Uterus (tissue), 4 donors: ENCODE measurements around the gene PPP2CA. TPM values are rescaled to one million over a fixed set of nuclear protein-coding genes. Genes with fewer than 3 reads are reported as not detected.

Experiments
- DNase-seq, 2 donors: peaks; one replicate each; pipeline ENCODE4 v3.0.0-alpha.2; 2019 to 2020
- H3K27ac ChIP-seq, 2 donors: fragments of 200-600 bp; sonication (generic); 1 replicate in 1 of 2; 2 replicates in 1 of 2; pipeline ENCODE4 v1.5.1; 2016 to 2018
- H3K27me3 ChIP-seq, 2 donors: fragments of 200-600 bp; sonication (generic); one replicate each; pipeline ENCODE4 v1.5.1; 2018 to 2019; ENCODE audit warnings: control low read depth in 1 of 2
- H3K36me3 ChIP-seq, 2 donors: fragments of 200-600 bp; sonication (generic); one replicate each; pipeline ENCODE4 v1.5.1; 2019; ENCODE audit warnings: control low read depth in 1 of 2
- H3K4me1 ChIP-seq, 2 donors: fragments of 200-600 bp; sonication (generic); one replicate each; pipeline ENCODE4 v1.5.1; 2018 to 2019; ENCODE audit warnings: control low read depth in 1 of 2
- H3K4me3 ChIP-seq, 2 donors: fragments of 200-600 bp; sonication (generic); 1 replicate in 1 of 2; 2 replicates in 1 of 2; pipeline ENCODE4 v1.5.1; 2018 to 2019; ENCODE audit warnings: mild to moderate bottlenecking in 1 of 2
- H3K9me3 ChIP-seq, 2 donors: fragments of 200-600 bp; sonication (generic); one replicate each; pipeline ENCODE4 v1.5.1; 2019; ENCODE audit warnings: control low read depth in 1 of 2
- CTCF ChIP-seq, 4 experiments: fragments of 200-600 bp in 2 of 4; fragments of 450-650 bp in 2 of 4; sonication (generic) in 2 of 4; IDR thresholded peaks; one replicate each; pipeline ENCODE4 v1.5.1; 2016 to 2019; ENCODE audit warnings: antibody characterized with exemption in 4 of 4, mild to moderate bottlenecking in 2 of 4, moderate library complexity in 1 of 4
- POLR2A ChIP-seq, 2 donors: fragments of 450-650 bp; IDR thresholded peaks; one replicate each; pipeline ENCODE4 v1.6.1; 2016; ENCODE audit warnings: antibody characterized with exemption in 2 of 2, mild to moderate bottlenecking in 1 of 2, moderate library complexity in 1 of 2
- intact Hi-C: fragments of 100-400 bp; cut with DNase I; formaldehyde crosslinking; loops from one replicate; pipeline ENCODE4 v1.15.1; 2023; ENCODE audit warnings: low total_unique reads
- total RNA-seq, 4 donors: library from RNA; depleted of rRNA in 3 of 4; stranded (reverse); fragments of >200 nt in 3 of 4; gene quantifications; one replicate each; pipeline versions ENCODE4 v1.1.0 to v1.2.4, GENCODE V29; 2014 to 2023
- donor health status: DM: yes; HTN: yes; CAD: no.

The PPP2CA gene
- total RNA-seq, 4 donors from 2014 or later: 114 to 437 (median 226) TPM

GRCh38 chr5:134242146-134242545 lies 16.3 kb upstream of the PPP2CA start:
- Histone ChIP-seq H3K9me3 (no peaks in the 10 kb centered on the region), H3K36me3 (no peaks in the 10 kb centered on the region), H3K4me3 (no peak overlapping the region), H3K27me3 (no peaks in the 10 kb centered on the region), H3K4me1 (peaks cover 0 to 17% of the 10 kb centered on the region in 2 donors), H3K27ac (peak overlapping the region; percentile 72 to 79)
- DNase-seq: peak; percentile 47 to 75
- no peak for TF ChIP-seq POLR2A (IDR thresholded peaks at IDR 0.05)
- TF ChIP-seq CTCF (IDR thresholded peaks at IDR 0.05): peak in 1 of 4 experiments; percentile 6
- intact Hi-C loops: no loop called here

- Histone ChIP-seq H3K36me3 (no peaks in the 10 kb centered on the region), H3K4me1 (peaks cover 10 to 13% of the 10 kb centered on the region in 2 donors), H3K27me3 (no peaks in the 10 kb centered on the region), H3K27ac (peak overlapping the region; percentile 72 to 79), H3K9me3 (no peaks in the 10 kb centered on the region), H3K4me3 (no peak overlapping the region)
- TF ChIP-seq CTCF (IDR thresholded peaks at IDR 0.05): no peak
- TF ChIP-seq POLR2A (IDR thresholded peaks at IDR 0.05): no peak
- intact Hi-C loops: no loop called here
- DNase-seq: no peak
Observed at GRCh38 chr5:134240421-134240962, 14.6 kb upstream of the PPP2CA start.

GRCh38 chr5:134236820-134237219 lies 10.9 kb upstream of the PPP2CA start:
- Histone ChIP-seq H3K4me1 (peaks cover 8 to 10% of the 10 kb centered on the region in 2 donors), H3K36me3 (no peaks in the 10 kb centered on the region), H3K9me3 (no peaks in the 10 kb centered on the region), H3K4me3 (no peak overlapping the region), H3K27me3 (no peaks in the 10 kb centered on the region), H3K27ac (peak overlapping the region; percentile 73 to 83)
- intact Hi-C loops: no loop called here
- DNase-seq: no peak
- TF ChIP-seq CTCF (IDR thresholded peaks at IDR 0.05) (no peak), POLR2A (IDR thresholded peaks at IDR 0.05) (no peak)

- Histone ChIP-seq H3K4me3 (no peak overlapping the region), H3K27ac (peak overlapping the region; percentile 73 to 83), H3K4me1 (peaks cover 5 to 10% of the 10 kb centered on the region in 2 donors), H3K27me3 (no peaks in the 10 kb centered on the region), H3K9me3 (no peaks in the 10 kb centered on the region), H3K36me3 (no peaks in the 10 kb centered on the region)
- no peak for TF ChIP-seq CTCF (IDR thresholded peaks at IDR 0.05)
- TF ChIP-seq POLR2A (IDR thresholded peaks at IDR 0.05): no peak
- intact Hi-C loops: no loop called here
- peak; percentile 20 to 33 for DNase-seq
Observed at GRCh38 chr5:134236318-134236717, 10.4 kb upstream of the PPP2CA start.

GRCh38 chr5:134228624-134229023 lies 2.8 kb upstream of the PPP2CA start:
- Histone ChIP-seq H3K36me3 (no peaks in the 10 kb centered on the region), H3K27me3 (no peaks in the 10 kb centered on the region), H3K4me1 (no peaks in the 10 kb centered on the region), H3K27ac (no peak overlapping the region), H3K4me3 (no peak overlapping the region), H3K9me3 (no peaks in the 10 kb centered on the region)
- no peak for DNase-seq
- intact Hi-C loops: no loop called here
- no peak for TF ChIP-seq CTCF (IDR thresholded peaks at IDR 0.05)
- no peak for TF ChIP-seq POLR2A (IDR thresholded peaks at IDR 0.05)
